NCI-H226 (cell line): Measurements from ENCODE around the gene ACACB.

Experiments used
- DNase-seq: peaks from one replicate; pipeline ENCODE4 v3.0.0-alpha.2; 2015

ACACB gene

GRCh38 chr12:109309381-109310246, 193.2 kb downstream of the ACACB start:
- no peak for DNase-seq

- DNase-seq, result no peak
Observed at GRCh38 chr12:109310247-109311125, 194.1 kb downstream of the ACACB start.
